GM12891 (cell line): ENCODE measurements around the gene SMIM27.

ENCODE experiments used
- PAX5 ChIP-seq: IDR thresholded peaks from 2 replicates; pipeline ENCODE4 v1.6.1; 2011; ENCODE audit warnings: low read length, moderate library complexity, mild to moderate bottlenecking; ENCODE audit not compliant: insufficient read depth, severe bottlenecking
- POLR2A ChIP-seq: IDR thresholded peaks from 2 replicates; pipeline ENCODE4 v1.6.1; 2011; ENCODE audit warnings: low read depth, low read length, control low read depth
- POLR2AphosphoS5 ChIP-seq: IDR thresholded peaks from 2 replicates; pipeline ENCODE4 v1.6.1; 2011; ENCODE audit warnings: low read depth, low read length, control low read depth
- POU2F2 ChIP-seq: IDR thresholded peaks from 2 replicates; pipeline ENCODE4 v1.6.1; 2011; ENCODE audit warnings: low read depth, mild to moderate bottlenecking, control low read depth, low read length, moderate library complexity
- SPI1 ChIP-seq: IDR thresholded peaks from 2 replicates; pipeline ENCODE4 v1.6.1; 2011; ENCODE audit warnings: low read depth, low read length, control low read depth
- TAF1 ChIP-seq: IDR thresholded peaks from 2 replicates; pipeline ENCODE4 v1.6.1; 2011; ENCODE audit warnings: low read depth, low read length, control low read depth

GRCh38 chr9:32551276-32552051 is 663 bp upstream of the SMIM27 start:
- TF ChIP-seq PAX5 (no peak), POLR2AphosphoS5 (no peak), TAF1 (no peak), POLR2A (no peak), SPI1 (no peak), POU2F2 (no peak)
